Esophagus squamous epithelium (tissue), 4 donors: ENCODE data around the gene CYP4F8.

Experiments used
- CTCF ChIP-seq, 6 experiments: fragments of 450-650 bp in 4 of 6; fragments of 200-600 bp in 2 of 6; sonication (generic) in 2 of 6; IDR thresholded peaks; one replicate each; pipeline ENCODE4 v1.5.1; 2016 to 2019; ENCODE audit warnings: antibody characterized with exemption in 6 of 6, mild to moderate bottlenecking in 4 of 6, moderate library complexity in 4 of 6
- POLR2A ChIP-seq, 4 donors: fragments of 450-650 bp; IDR thresholded peaks; one replicate each; pipeline ENCODE4 v1.6.1; 2017; ENCODE audit warnings: antibody characterized with exemption in 4 of 4, mild to moderate bottlenecking in 4 of 4, moderate library complexity in 3 of 4

GRCh38 chr19:15575406-15575805, 39.6 kb upstream of the CYP4F8 start:
- TF ChIP-seq POLR2A (IDR thresholded peaks at IDR 0.05) (no peak), CTCF (IDR thresholded peaks at IDR 0.05) (no peak)
